ENCODE measurements around the gene TSEN34. TPM values are rescaled to one million over a fixed set of nuclear protein-coding genes. Genes with fewer than 3 reads are reported as not detected.

Gene TSEN34
- total and polyA plus RNA-seq, 2 experiments from 2014 or later, result 36.6 to 53.4 TPM

GRCh38 chr19:54188215-54188871 lies 2.8 kb upstream of the TSEN34 start:
- peak overlapping the region; percentile 97 for H3K27ac Mint-ChIP-seq
- peak overlapping the region; percentile 41; the same call in 1 of the 2 replicates for H3K27ac ChIP-seq (ENCODE audit: low read depth)
- no peak for ATAC-seq

More at GRCh38 chr19:54188215-54188871, 2.8 kb upstream of the TSEN34 start:
- Histone ChIP-seq H2AFZ (no peak overlapping the region; the same call in 1 of the 2 replicates), H4K20me1 (replicated peaks; ENCODE audit: insufficient read depth) (peaks cover 13% of the 10 kb centered on the region), H3K79me2 (replicated peaks; ENCODE audit: insufficient read depth) (peaks cover 39% of the 10 kb centered on the region), H3K36me3 (ENCODE audit: insufficient read depth) (peaks cover 5% of the 10 kb centered on the region), H3F3A (replicated peaks; ENCODE audit: low read depth) (peaks cover 7% of the 10 kb centered on the region; the same call in 1 of the 2 replicates), H3K4me1 (ENCODE audit: insufficient read depth) (peaks cover 7% of the 10 kb centered on the region; the same call in 1 of the 2 replicates), H3K27me3 (ENCODE audit: insufficient read depth) (no peaks in the 10 kb centered on the region), H3K9me2 (ENCODE audit: insufficient read depth) (no peaks in the 10 kb centered on the region), H3K4me2 (peak overlapping the region; percentile 95), H3K4me3 (peak overlapping the region; percentile 56)
- Mint-ChIP-seq H3K27me3 (ENCODE audit: insufficient read depth, low read depth, poor library complexity) (peaks cover 20% of the 10 kb centered on the region), H3K4me3 (peak overlapping the region; percentile 88), H3K9me3 (no peaks in the 10 kb centered on the region; the same call in 2 of the 3 replicates), H3K4me1 (peaks cover 29% of the 10 kb centered on the region), H3K36me3 (ENCODE audit: low read depth) (peaks cover 42% of the 10 kb centered on the region)
- TF ChIP-seq CREB1 (CRISPR knock-in tag; IDR thresholded peaks at IDR 0.05; ENCODE audit: low read depth) (no peak), NANOG (IDR thresholded peaks at IDR 0.05; ENCODE audit: borderline replicate concordance) (no peak), ETS1 (IDR thresholded peaks at IDR 0.05) (no peak), JUNB (IDR thresholded peaks at IDR 0.05; ENCODE audit: unreplicated experiment) (no peak), ZNF331 (CRISPR knock-in tag; IDR thresholded peaks at IDR 0.05; ENCODE audit: low read depth) (no peak), STAT1 (IDR thresholded peaks at IDR 0.05; ENCODE audit: unreplicated experiment) (no peak), EZH2 (IDR thresholded peaks at IDR 0.05; ENCODE audit: low read depth, unreplicated experiment) (no peak), ZNF114 (CRISPR knock-in tag; IDR thresholded peaks at IDR 0.05) (no peak), POLR2AphosphoS5 (IDR thresholded peaks at IDR 0.05; ENCODE audit: low read depth) (no peak), EZH2phosphoT487 (IDR thresholded peaks at IDR 0.05; ENCODE audit: unreplicated experiment) (no peak), ZNF462 (CRISPR knock-in tag; IDR thresholded peaks at IDR 0.05) (no peak), REST (IDR thresholded peaks at IDR 0.05; ENCODE audit: unreplicated experiment) (no peak), CTCF (conservative IDR thresholded peaks at IDR 0.05; ENCODE audit: low read depth in 2 of 2) (no peak)
- peak; percentile 45 for DNase-seq (ENCODE audit: low spot score)

Measured in GM23338 (cell line).